ENCODE data around the gene PERP.

Gene PERP

DNA sequence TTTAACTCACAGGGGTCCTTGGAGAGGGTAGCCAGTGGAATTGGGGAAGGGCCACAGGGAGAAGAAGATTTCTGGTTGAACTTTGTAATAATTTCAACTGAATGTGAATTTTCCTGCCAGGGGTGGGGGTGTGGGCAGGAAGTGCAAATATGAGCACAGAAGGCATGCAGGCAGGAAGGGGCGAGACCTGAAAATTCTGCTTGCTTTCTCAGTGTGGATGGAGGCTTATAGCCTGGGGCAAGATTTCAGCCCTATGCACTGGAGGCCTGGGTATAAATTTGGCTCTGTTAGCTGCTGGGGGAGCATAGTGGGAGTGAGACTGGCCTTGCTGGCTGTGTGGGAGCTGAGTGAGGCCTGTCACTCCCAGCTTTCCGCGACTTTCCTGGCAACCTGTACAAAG, 54.4 kb downstream of the PERP start:
- DNase-seq (ENCODE audit: low read depth in 2 of 2) = no peak

DNA sequence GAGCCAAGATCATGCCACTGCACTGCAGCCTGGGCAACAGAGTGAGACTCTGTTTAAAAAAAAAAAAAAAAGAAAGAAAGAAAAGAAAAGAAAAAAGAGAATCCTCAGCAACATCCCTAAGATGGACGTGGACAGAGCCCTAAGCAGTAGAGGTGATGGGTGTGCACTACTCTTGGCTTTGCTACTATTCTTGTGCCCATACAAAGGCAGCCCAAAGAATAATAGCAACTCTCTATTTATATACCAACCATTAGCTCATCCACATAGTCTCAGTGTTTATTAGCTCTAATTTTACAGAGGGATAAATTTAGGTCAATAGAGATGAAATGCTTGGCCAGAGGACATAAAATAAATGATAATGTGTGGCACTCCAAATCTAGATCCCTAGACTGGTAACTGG, 62.2 kb downstream of the PERP start:
- DNase-seq (ENCODE audit: low read depth in 2 of 2) = no peak

DNA sequence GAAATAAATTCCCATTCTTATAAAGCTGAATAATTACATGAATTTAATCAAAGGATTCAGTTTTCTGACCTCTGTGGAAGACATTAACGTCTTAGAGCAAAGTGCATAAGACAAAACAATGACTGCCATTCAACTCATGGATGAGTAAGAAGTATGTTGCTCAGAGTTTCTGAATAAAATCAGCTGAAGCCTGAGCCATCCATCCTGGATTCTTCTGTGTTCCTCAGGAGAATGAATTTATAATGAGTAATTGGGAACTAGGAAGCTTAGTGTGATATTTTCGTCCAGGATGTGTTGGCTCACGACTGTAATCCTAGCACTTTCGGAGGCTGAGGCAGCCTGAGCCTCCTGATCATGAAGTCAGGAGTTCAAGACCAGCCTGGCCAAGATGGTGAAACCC, 62.8 kb downstream of the PERP start:
- no peak for DNase-seq (ENCODE audit: low read depth in 2 of 2)

Measured in stimulated activated CD4-positive, alpha-beta T cell treated with anti-CD3 and anti-CD28 coated beads, Interleukin-4, amount 100 ng/mL, for 48 hours (primary cell).